ELR (cell line): ENCODE results near the gene DIP2C.

Experiments used
- DNase-seq: peaks from one replicate; pipeline ENCODE4 v3.0.0-alpha.2; 2015; ENCODE audit warnings: low read depth

The DIP2C gene

DNA sequence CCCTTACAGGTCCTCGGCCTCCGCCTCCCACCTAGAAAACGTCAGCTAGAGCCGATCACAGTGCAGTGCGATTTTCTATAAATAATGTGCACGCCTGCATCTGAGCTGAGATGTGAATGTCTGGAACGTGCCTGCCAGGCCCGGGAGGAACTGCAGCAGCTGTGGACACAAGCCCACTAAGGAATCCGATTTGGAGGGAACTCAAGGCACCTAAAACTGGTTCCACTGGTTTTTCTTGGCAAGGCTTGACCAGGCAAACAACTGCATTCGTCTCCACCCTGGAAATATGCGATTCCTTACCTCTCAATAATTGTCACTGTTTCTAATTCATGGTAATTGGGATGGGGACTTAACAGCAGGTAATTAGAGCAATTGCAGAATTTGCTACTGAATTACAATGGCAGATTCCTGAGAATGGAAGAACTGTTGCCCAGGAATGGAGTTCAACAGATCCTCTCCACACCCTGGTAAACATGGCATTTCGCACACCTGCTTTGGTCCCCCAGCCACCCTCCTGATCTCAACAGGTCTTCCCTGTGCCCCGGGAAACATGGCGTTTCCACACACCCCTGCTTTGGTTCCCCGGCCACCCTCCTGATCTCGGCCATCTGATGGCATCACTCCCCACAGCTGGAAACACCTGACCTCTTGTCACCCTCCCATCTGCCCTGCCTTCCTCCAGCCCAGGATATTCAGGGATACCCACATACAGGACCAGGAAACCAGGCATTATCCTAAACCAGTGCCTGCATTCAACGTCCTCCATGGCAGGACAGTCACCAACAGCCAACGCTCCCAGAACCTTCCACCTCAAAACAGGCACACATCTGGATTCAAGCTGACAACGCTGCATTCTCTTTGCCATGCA lies 76.0 kb downstream of the DIP2C start:
- no peak for DNase-seq

DNA sequence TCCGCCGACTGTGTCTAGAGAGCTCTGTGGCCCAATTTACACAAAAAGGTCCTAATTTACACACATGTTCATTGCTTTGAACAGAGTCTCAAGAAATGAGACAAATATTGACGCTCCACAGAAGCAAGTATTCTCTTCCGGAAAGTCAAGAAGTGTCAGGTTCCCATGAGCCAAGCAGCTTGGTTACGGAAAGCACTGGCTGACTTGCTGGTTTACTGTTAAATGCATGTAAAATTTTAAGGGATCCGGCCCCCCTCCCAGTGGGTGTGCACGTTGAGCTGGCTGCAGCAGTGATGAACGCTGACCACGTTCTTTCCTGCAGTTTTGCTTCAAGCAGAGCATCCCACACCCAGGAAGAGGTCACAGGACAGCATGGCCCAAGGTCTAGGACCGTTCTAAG lies 76.8 kb downstream of the DIP2C start:
- no peak for DNase-seq

DNA sequence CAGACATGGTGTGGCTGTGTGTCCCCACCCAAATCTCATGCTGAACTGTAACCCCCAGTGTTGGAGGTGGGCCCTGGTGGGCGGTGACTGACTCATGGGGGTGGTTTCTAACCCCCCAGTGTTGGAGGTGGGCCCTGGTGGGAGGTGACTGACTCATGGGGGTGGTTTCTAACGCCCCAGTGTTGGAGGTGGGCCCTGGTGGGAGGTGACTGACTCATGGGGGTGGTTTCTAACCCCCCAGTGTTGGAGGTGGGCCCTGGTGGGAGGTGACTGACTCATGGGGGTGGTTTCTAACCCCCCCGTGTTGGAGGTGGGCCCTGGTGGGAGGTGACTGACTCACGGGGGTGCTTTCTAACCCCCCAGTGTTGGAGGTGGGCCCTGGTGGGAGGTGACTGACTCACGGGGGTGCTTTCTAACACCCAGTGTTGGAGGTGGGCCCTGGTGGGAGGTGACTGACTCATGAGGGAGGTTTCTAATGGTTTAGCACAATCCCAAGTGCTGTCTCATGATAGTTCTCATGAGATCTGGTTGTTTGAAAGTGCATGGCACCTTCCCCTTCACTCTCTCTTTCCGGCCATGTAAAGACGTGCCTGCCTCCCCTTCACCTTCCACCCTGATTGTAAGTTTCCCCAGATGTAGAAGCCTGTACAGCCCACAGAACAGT lies 78.7 kb downstream of the DIP2C start:
- DNase-seq = peak; percentile 88

- peak; percentile 10 for DNase-seq
Measured at GRCh38 chr10:609868-610545, 79.5 kb downstream of the DIP2C start.

GRCh38 chr10:609262-609658 lies 80.2 kb downstream of the DIP2C start:
- no peak for DNase-seq

DNA sequence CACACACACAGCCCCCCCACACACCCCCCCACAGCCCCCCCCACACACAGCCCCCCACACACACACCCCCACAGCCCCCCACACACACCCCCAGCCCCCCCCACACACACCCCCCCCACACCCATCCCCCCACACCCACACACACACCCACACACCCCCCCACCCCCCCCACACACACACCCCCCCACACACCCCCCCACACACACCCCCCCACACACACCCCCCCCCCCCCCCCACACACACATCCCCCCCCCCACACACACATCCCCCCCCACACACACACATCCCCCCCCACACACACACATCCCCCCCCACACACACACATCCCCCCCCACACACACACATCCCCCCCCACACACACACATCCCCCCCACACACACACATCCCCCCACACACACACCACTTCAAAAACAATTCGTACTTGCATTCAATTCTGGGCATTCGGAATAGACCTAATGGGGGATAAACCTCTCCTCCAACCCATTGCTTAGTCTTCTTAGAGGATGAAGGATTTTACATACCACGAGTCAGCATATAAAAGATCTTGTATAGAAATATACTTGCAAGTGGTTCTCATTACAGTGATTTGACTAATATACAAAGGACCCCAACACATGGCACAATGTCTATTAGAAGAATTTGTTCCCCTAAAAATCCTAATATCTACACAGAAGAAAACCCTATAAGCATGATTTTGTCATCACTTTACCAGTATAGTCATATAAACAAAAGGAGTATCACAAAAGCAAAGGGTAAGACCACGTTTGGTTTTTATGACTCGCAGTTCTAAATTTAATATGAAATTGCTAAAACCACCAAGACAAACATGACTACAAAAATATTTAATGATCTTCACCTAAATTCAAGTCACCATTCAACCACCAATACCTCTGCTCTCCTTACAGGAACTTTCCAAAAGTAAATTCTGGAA lies 80.9 kb downstream of the DIP2C start:
- DNase-seq = peak; percentile 30

- no peak for DNase-seq
Measured at GRCh38 chr10:607545-608185, 81.8 kb downstream of the DIP2C start.

- no peak for DNase-seq
Measured at GRCh38 chr10:606762-607544, 82.5 kb downstream of the DIP2C start.

DNA sequence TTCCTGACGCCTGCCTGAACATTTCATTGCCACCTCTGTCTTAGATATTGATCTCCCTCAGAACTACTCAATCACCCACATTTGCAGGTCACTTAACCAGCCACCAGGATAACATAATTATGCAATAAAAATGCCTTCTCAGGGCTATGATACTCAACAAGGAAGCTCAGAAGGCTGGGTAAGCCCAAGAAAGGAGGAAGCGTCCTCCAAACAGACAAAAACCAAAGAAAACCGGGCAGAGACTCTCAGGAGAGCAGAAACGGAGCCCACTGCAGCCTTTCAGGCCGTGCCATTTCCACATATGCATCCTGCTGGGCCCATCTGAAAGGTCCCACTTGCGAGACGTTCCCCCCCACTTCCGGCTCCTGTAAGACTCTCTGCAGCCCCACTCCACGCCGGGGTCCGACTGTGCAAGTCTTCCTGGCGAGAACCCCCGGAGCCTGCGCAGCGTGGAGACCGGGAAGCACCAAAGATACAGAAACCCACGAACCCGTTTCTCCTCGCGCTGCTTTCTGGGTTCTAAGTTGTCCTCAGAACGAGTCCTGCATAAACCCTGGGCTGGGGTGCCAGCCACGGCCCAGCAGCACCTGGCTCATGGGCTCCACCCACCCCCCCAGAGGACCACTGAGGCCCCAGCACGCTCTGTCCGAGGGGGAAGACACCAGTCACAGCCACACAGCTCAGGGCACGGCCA lies 83.7 kb downstream of the DIP2C start:
- DNase-seq = no peak

DNA sequence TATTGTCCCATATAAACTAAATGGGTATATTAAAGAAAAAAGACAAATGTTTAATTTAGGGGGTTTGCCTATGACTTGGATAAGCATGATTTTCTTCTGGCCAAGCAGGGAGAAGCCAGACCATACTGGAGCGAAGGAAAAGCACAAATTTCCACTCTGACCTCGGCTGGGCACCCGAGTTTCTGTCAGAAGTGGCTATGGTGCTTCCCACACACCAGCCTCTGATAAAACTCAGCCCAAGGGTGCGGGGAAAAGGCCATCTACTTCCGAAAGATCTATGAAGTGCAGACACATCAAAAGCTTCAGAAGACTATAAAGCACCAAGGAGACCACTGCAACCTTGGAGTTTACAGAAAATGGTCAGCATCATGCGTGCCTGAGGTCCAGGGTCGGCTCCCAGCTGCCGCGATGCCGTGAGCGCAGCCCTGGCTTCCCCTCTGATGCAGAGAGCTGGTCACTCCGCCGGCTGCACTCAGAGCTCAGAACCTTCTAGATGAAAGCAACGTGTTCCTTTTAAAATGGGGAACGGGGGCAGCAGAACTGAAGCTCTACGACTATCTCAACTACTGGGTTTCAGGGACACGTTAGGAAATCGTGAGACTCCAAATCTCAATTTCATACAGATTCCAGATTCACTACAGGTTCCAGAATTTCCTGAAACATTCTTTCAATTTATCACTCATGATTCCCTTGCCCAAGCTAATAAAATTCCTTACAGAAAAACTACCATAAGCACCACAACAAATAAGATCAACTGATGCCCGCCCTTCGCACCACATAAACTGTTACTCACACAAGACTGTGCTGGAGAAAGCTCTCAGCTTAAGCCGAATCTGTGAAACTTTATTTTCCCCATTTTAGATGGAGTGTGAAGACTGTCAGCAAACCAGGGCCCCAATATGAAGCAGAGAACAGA lies 84.5 kb downstream of the DIP2C start:
- no peak for DNase-seq

- DNase-seq = no peak
Measured at GRCh38 chr10:603745-604144, 85.7 kb downstream of the DIP2C start.

GRCh38 chr10:602391-603005 lies 87.0 kb downstream of the DIP2C start:
- no peak for DNase-seq

DNA sequence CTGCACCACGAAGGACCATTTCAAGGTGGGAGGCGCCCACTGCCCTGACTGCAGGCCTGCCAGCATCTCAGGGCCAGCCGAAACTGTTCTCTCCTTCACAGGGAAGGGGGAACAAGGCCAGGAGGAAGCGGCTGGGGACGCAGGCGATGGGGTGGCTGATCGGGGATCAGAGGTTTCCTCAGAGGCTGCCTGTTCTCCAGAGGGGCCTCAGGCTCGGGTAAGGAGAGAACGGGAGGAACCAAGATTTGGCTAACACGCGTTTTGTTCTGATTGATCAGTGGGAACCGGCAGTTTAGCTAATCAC lies 87.9 kb downstream of the DIP2C start:
- no peak for DNase-seq

- no peak for DNase-seq
Measured at GRCh38 chr10:600876-601659, 88.4 kb downstream of the DIP2C start.

- no peak for DNase-seq
Measured at GRCh38 chr10:600234-600633, 89.2 kb downstream of the DIP2C start.

GRCh38 chr10:599767-600166 lies 89.7 kb downstream of the DIP2C start:
- DNase-seq = no peak

GRCh38 chr10:598415-599170 lies 90.9 kb downstream of the DIP2C start:
- DNase-seq = peak; percentile 84
